Middle frontal gyrus (tissue), 1 donor: ENCODE measurements around the gene E2F8.

Source experiments
- DNase-seq: peaks from one replicate; pipeline ENCODE4 v3.0.0-alpha.2; 2015; ENCODE audit warnings: low spot score; ENCODE audit errors: extremely low spot score

The E2F8 gene

GRCh38 chr11:19252394-19253152 lies 11.8 kb upstream of the E2F8 start:
- no peak for DNase-seq

- DNase-seq = no peak
Observed at GRCh38 chr11:19251577-19251976, 10.8 kb upstream of the E2F8 start.

- DNase-seq = no peak
Observed at GRCh38 chr11:19246816-19247215, 6.1 kb upstream of the E2F8 start.

GRCh38 chr11:19245351-19245750 lies 4.6 kb upstream of the E2F8 start:
- DNase-seq = no peak

- DNase-seq = no peak
Observed at GRCh38 chr11:19244621-19245020, 3.9 kb upstream of the E2F8 start.

GRCh38 chr11:19244084-19244483 lies 3.3 kb upstream of the E2F8 start:
- no peak for DNase-seq

GRCh38 chr11:19243613-19244012 lies 2.9 kb upstream of the E2F8 start:
- DNase-seq = no peak

- DNase-seq = no peak
Observed at GRCh38 chr11:19243143-19243542, 2.4 kb upstream of the E2F8 start.

- DNase-seq = no peak
Observed at GRCh38 chr11:19242179-19242932, 1.6 kb upstream of the E2F8 start.

- DNase-seq = no peak
Observed at GRCh38 chr11:19241260-19242178, 774 bp upstream of the E2F8 start.

- no peak for DNase-seq
Observed at GRCh38 chr11:19239039-19239438, 1.7 kb downstream of the E2F8 start.

- DNase-seq = no peak
Observed at GRCh38 chr11:19237813-19238212, 2.9 kb downstream of the E2F8 start.

- no peak for DNase-seq
Observed at GRCh38 chr11:19237381-19237780, 3.4 kb downstream of the E2F8 start.

GRCh38 chr11:19234231-19234817 lies 6.4 kb downstream of the E2F8 start:
- DNase-seq = no peak

- no peak for DNase-seq
Observed at GRCh38 chr11:19232910-19233503, 7.7 kb downstream of the E2F8 start.

- no peak for DNase-seq
Observed at GRCh38 chr11:19229671-19230070, 11.1 kb downstream of the E2F8 start.

- no peak for DNase-seq
Observed at GRCh38 chr11:19228968-19229367, 11.8 kb downstream of the E2F8 start.

- DNase-seq = no peak
Observed at GRCh38 chr11:19226378-19227195, 14.2 kb downstream of the E2F8 start.

- no peak for DNase-seq
Observed at GRCh38 chr11:19225581-19225980, 15.2 kb downstream of the E2F8 start.

GRCh38 chr11:19225123-19225522 lies 15.6 kb downstream of the E2F8 start:
- no peak for DNase-seq
